HG03159 (cell line): Measurements from ENCODE around the gene SIRT6.
"Not testable (repeated sequence)": the region's sequence is repeated elsewhere in the genome, so short reads cannot be mapped to it uniquely, and the experiment has no call there.

Source experiments
- ATAC-seq: cut with Tn5 transposase; IDR thresholded peaks from one replicate; pipeline ENCODE4 v1.9.1; 2021; ENCODE audit warnings: mild to moderate bottlenecking, moderate library complexity; ENCODE audit not compliant: unreplicated experiment

Gene SIRT6

DNA sequence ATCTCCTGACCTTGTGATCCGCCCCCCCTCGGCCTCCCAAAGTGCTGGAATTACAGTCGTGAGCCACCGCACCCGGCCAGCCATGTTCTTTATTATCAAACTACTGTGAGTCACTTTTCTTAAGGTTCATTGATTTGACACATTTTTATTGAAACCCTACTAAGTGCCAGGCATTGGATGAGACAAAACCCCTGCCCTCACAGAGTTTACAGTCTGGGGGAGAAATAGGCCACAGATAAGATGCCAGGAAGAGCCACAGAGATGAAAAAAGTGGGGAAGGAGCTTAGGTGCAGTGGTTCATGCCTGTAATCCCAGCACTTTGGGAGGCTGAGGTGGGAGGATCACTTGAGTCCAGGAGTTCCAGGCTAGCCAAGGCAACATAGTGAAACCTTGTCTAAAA, 43.9 kb downstream of the SIRT6 start:
- ATAC-seq = no peak

- ATAC-seq = no peak
These were observed 45.7 kb downstream of the SIRT6 start for GRCh38 chr19:4136680-4137088.

GRCh38 chr19:4135386-4135785, 47.0 kb downstream of the SIRT6 start:
- ATAC-seq = not testable (repeated sequence)

DNA sequence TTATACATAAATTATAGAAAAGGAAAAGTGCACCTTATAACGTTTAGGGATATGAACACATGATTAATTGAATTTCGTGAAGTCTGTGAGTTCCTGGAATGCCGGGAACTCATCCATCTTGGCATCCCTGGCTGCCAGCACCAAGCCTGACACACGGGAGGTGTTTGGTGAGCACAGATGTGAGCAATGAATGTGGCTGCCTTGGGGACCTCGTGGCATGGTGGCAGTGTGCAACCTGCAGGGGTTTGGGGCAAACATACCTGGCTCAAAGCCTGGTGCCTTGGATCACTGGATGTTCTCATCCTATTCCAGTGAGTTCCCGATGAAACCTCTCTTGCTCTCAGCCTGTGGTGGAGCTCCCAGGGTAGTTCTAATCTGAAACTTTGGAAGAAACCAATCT, 48.0 kb downstream of the SIRT6 start:
- no peak for ATAC-seq

DNA sequence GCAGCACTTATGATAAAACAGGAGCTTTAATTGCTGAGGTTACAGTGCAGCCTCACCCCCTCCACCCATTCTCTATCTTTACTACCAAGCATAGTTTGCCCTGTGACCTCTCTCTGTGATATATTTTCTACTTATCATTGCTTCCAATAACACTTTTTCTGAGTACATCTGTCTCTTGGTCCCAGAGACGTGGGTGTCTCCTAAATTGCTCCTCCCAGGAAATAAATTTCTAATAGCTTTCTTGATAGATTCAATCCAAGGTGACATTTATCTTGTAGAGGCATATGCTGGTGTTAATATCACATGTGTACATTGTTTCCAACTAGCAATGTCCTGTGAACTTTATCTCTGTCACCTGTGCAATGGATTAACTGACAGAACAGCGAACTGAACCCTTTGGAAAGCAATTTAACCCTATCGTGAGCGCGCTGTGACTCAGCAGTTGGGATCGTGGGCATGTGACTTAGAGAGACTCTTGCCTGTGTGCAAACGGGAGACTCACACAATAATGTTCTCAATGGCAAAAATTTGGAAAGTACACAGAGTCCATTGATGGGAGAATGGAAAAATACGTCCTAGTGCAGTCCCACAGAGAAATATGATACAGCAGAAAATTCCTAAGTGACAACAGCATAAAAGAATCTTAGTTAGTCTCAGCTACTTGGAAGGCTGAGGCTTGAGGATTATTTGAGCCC, 51.5 kb downstream of the SIRT6 start:
- no peak for ATAC-seq

DNA sequence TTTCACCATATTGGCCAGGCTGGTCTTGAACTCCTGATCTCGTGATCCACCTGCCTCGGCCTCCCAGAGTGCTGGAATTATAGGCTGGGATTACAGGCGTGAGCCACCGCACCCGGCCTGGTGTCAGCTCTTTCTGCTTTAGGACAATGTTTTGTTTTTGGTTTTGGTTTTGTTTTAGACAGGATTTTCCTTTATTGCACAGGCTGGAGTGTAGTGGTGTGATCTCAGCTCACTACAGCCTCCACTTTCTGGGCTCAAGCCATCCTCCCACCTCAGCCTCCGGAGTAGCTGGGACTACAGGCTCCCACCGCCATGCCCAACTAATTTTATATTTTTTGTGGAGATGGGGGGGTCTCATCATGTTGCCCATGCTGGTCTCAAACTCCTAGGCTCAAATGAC, 53.3 kb downstream of the SIRT6 start:
- ATAC-seq = not testable (repeated sequence)

DNA sequence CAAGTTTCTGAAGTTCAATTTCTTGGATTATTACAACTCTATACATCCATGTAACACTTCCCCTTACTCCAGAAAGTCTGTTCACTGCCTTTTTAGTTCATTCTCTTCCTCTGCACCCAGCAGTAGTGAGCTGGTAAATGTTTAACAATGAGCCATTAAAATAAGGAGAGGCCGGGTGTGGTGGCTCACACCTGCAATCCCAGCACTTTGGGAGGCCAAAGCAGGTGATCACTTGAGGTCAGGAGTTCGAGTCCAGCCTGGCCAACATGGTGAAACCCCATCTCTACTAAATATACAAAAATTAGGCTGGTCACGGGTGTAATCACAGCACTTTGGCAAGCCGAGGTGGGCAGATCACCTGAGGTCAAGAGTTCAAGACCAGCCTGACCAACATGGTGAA, 55.0 kb downstream of the SIRT6 start:
- ATAC-seq = not testable (repeated sequence)

DNA sequence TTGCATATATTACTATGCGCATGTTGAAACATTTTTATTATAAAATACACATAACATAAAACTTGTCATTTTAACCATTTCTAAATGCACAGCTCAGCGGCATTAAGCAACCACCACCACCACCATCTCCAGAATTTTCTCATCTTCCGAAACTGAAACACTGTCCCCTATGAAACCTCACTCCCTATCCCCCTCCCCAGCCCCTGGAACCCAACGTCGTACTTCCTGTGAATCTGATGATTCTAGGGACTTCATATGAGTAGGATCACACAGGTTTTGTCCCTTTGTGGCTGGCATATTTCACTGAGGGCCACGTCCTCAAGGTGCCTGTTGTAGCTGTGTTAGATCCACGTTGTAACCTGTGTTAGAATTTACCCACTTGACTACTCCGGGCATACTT, 57.7 kb downstream of the SIRT6 start:
- no peak for ATAC-seq
